Measurements from ENCODE around the gene SEMA3F. TPM values are rescaled to one million over a fixed set of nuclear protein-coding genes. Genes with fewer than 3 reads are reported as not detected.

The SEMA3F gene
- 40.5 and 44.5 TPM in 2 replicates for total RNA-seq (2014; rRNA removed; shearing (Covaris generic))

GRCh38 chr3:50154840-50155490, at the start of gene SEMA3F:
TSS of gene SEMA3F (plus strand) at chr3:50155324. CDS start at chr3:50159623, 4,299 bp downstream.
- peak; percentile 99 for DNase-seq
- peak within 1 kb of the TSS; percentile 73 for H3K4me3 ChIP-seq (ENCODE audit: insufficient read depth, low read depth, low read length)
- peaks cover 17% of the 10 kb centered on the region for H3K27me3 ChIP-seq (ENCODE audit: control insufficient read depth, insufficient read depth, low read length)
- H3K36me3 ChIP-seq (replicated peaks; ENCODE audit: control insufficient read depth, insufficient read depth, low read length), result peaks cover 4% of the 10 kb centered on the region

- no peaks in the 10 kb centered on the region for H3K27me3 ChIP-seq (ENCODE audit: control insufficient read depth, insufficient read depth, low read length)
- peaks cover 64% of the 10 kb centered on the region for H3K36me3 ChIP-seq (replicated peaks; ENCODE audit: control insufficient read depth, insufficient read depth, low read length)
- DNase-seq, result no peak
- H3K4me3 ChIP-seq (ENCODE audit: insufficient read depth, low read depth, low read length), result no peak overlapping the region
These were observed 43.4 kb upstream of the SEMA3F start for GRCh38 chr3:50111757-50112156.

GRCh38 chr3:50112462-50112861, 42.7 kb upstream of the SEMA3F start:
- Histone ChIP-seq H3K36me3 (replicated peaks; ENCODE audit: control insufficient read depth, insufficient read depth, low read length) (peaks cover 62% of the 10 kb centered on the region), H3K27me3 (ENCODE audit: control insufficient read depth, insufficient read depth, low read length) (no peaks in the 10 kb centered on the region), H3K4me3 (ENCODE audit: insufficient read depth, low read depth, low read length) (no peak overlapping the region)
- no peak for DNase-seq

GRCh38 chr3:50117120-50117519, 38.0 kb upstream of the SEMA3F start:
- H3K4me3 ChIP-seq (ENCODE audit: insufficient read depth, low read depth, low read length), result no peak overlapping the region
- no peaks in the 10 kb centered on the region for H3K27me3 ChIP-seq (ENCODE audit: control insufficient read depth, insufficient read depth, low read length)
- H3K36me3 ChIP-seq (replicated peaks; ENCODE audit: control insufficient read depth, insufficient read depth, low read length), result peaks cover 48% of the 10 kb centered on the region
- no peak for DNase-seq

GRCh38 chr3:50118237-50118636, 36.9 kb upstream of the SEMA3F start:
- Histone ChIP-seq H3K27me3 (ENCODE audit: control insufficient read depth, insufficient read depth, low read length) (no peaks in the 10 kb centered on the region), H3K4me3 (ENCODE audit: insufficient read depth, low read depth, low read length) (no peak overlapping the region), H3K36me3 (replicated peaks; ENCODE audit: control insufficient read depth, insufficient read depth, low read length) (peaks cover 44% of the 10 kb centered on the region)
- no peak for DNase-seq

GRCh38 chr3:50119786-50120185, 35.3 kb upstream of the SEMA3F start:
- H3K36me3 ChIP-seq (replicated peaks; ENCODE audit: control insufficient read depth, insufficient read depth, low read length), result peaks cover 33% of the 10 kb centered on the region
- DNase-seq, result no peak
- H3K4me3 ChIP-seq (ENCODE audit: insufficient read depth, low read depth, low read length), result no peak overlapping the region
- H3K27me3 ChIP-seq (ENCODE audit: control insufficient read depth, insufficient read depth, low read length), result no peaks in the 10 kb centered on the region

GRCh38 chr3:50120364-50121071, 34.6 kb upstream of the SEMA3F start:
- Histone ChIP-seq H3K4me3 (ENCODE audit: insufficient read depth, low read depth, low read length) (no peak overlapping the region), H3K36me3 (replicated peaks; ENCODE audit: control insufficient read depth, insufficient read depth, low read length) (peaks cover 28% of the 10 kb centered on the region), H3K27me3 (ENCODE audit: control insufficient read depth, insufficient read depth, low read length) (no peaks in the 10 kb centered on the region)
- no peak for DNase-seq

GRCh38 chr3:50121072-50122032, 33.8 kb upstream of the SEMA3F start:
- Histone ChIP-seq H3K27me3 (ENCODE audit: control insufficient read depth, insufficient read depth, low read length) (no peaks in the 10 kb centered on the region), H3K36me3 (replicated peaks; ENCODE audit: control insufficient read depth, insufficient read depth, low read length) (peaks cover 20% of the 10 kb centered on the region), H3K4me3 (ENCODE audit: insufficient read depth, low read depth, low read length) (no peak overlapping the region)
- peak; percentile 94 for DNase-seq

GRCh38 chr3:50122071-50122470, 33.1 kb upstream of the SEMA3F start:
- Histone ChIP-seq H3K4me3 (ENCODE audit: insufficient read depth, low read depth, low read length) (no peak overlapping the region), H3K27me3 (ENCODE audit: control insufficient read depth, insufficient read depth, low read length) (no peaks in the 10 kb centered on the region), H3K36me3 (replicated peaks; ENCODE audit: control insufficient read depth, insufficient read depth, low read length) (peaks cover 14% of the 10 kb centered on the region)
- DNase-seq, result no peak

- no peaks in the 10 kb centered on the region for H3K27me3 ChIP-seq (ENCODE audit: control insufficient read depth, insufficient read depth, low read length)
- H3K4me3 ChIP-seq (ENCODE audit: insufficient read depth, low read depth, low read length), result no peak overlapping the region
- peak; percentile 38 for DNase-seq
- H3K36me3 ChIP-seq (replicated peaks; ENCODE audit: control insufficient read depth, insufficient read depth, low read length), result peaks cover 7% of the 10 kb centered on the region
These were observed 32.3 kb upstream of the SEMA3F start for GRCh38 chr3:50122661-50123391.

GRCh38 chr3:50123394-50124051, 31.6 kb upstream of the SEMA3F start:
- H3K27me3 ChIP-seq (ENCODE audit: control insufficient read depth, insufficient read depth, low read length), result no peaks in the 10 kb centered on the region

GRCh38 chr3:50124052-50124799, 30.9 kb upstream of the SEMA3F start:
- peak; percentile 72 for DNase-seq
- no peak overlapping the region for H3K4me3 ChIP-seq (ENCODE audit: insufficient read depth, low read depth, low read length)
- H3K27me3 ChIP-seq (ENCODE audit: control insufficient read depth, insufficient read depth, low read length), result no peaks in the 10 kb centered on the region
- H3K36me3 ChIP-seq (replicated peaks; ENCODE audit: control insufficient read depth, insufficient read depth, low read length), result no peaks in the 10 kb centered on the region; the same call in 1 of the 2 replicates

More at GRCh38 chr3:50123394-50124051, 31.6 kb upstream of the SEMA3F start:
- Histone ChIP-seq H3K36me3 (replicated peaks; ENCODE audit: control insufficient read depth, insufficient read depth, low read length) (peaks cover 1% of the 10 kb centered on the region; the same call in 1 of the 2 replicates), H3K4me3 (ENCODE audit: insufficient read depth, low read depth, low read length) (no peak overlapping the region)
- no peak for DNase-seq

GRCh38 chr3:50124800-50125178, 30.3 kb upstream of the SEMA3F start:
- Histone ChIP-seq H3K36me3 (replicated peaks; ENCODE audit: control insufficient read depth, insufficient read depth, low read length) (no peaks in the 10 kb centered on the region; the same call in 1 of the 2 replicates), H3K27me3 (ENCODE audit: control insufficient read depth, insufficient read depth, low read length) (no peaks in the 10 kb centered on the region), H3K4me3 (ENCODE audit: insufficient read depth, low read depth, low read length) (no peak overlapping the region)
- DNase-seq, result no peak
